ENCODE data around the gene OPA1.
"Not testable (repeated sequence)": the region's sequence is repeated elsewhere in the genome, so short reads cannot be mapped to it uniquely, and the experiment has no call there.

OPA1 gene

DNA sequence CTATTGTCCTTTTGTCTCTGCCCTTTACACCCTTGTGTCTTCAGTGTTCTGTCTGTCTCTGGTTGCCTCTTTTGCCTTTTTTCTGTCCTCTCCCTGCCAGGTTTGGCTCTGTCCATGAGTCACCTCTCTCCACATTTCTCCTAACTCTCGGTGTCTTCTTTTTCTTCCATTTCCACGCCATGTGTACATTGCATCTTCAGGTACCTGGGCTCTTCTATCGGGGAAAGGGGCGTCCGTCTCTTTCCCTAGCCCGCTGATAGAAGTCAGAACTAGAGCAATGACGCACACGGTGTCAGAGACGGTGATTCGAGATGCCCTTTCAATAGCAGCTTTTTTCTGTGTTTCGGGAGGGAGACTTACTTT, 641 bp downstream of the OPA1 start:
- peak; percentile 46 for DNase-seq

DNA sequence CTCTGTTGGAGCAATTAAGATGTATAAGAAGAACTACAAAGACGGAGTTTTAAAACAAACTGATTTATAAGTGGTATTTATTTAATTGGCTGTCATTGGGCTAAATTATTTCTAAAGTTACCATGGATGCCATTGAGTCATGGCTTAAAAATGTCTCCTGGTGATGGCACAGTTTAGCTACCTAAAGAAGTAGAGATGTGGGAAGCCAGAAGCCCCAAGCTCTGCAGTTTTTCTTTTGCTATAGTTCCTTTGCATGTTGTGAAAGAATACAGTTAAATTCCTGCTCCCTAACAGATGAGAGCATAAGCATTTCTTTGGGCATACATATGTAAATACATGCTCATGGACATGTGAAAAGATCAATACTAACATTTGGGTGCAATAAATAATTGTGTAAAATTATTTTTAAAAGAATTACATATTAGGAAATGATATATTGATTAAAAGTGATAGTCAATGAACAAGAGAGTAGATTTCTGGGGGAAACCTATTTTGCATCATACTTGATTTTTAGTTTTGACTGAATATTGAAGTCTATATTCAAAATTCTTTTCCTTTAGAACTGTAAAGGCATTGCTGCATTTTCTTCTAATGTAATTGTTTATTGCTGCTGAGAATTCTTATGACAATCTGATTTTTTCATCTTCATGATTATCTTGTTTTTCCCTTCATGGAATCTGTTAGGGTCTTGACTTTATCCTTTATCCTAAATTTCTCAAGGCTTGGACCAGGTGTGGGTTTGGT, 2.1 kb downstream of the OPA1 start:
- DNase-seq, result no peak

DNA sequence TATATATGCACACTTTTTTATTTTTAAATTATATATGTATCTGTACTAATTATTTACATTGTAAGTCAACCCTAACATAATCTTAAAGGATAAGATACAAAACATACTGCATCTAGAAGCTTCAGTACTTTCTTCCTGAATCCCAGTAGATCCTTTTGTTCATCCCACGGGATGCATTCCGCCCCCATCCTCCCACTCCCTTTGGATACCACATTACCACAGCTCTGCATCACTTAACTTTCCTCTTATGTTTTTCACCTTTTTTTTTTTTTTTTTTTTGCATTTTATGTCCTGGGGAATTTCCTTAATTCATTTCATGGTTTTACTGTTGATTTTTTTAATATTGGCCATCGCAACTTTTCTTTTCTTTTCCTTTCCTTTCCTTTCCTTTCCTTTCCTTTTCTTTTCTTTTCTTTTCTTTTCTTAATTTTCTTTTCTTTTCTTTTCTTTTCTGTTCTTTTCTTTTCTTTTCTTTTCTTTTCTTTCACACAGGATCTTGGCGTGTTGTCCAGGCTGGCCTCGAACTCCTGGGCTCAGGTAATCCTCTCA, 3.0 kb downstream of the OPA1 start:
- no peak for DNase-seq

DNA sequence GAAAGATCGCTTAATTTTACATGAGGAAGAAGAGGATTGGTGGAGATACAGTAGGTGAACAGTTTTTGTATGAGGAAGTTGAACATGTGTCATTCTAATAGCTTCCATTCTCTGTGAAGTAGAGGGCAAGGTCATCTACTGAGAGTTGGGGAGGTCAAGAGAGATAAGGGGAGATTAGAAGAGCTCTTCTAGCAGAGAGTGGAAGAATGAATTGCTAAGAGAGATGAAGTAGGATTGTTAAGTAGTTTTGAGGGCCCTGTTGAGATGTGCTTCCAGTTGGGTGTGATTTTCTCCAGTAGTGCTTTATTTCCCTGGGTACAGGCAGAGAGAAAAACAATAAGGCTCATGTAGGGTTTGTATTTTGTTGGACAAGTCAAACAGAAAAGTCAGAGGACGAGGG, 5.2 kb downstream of the OPA1 start:
- no peak for DNase-seq

DNA sequence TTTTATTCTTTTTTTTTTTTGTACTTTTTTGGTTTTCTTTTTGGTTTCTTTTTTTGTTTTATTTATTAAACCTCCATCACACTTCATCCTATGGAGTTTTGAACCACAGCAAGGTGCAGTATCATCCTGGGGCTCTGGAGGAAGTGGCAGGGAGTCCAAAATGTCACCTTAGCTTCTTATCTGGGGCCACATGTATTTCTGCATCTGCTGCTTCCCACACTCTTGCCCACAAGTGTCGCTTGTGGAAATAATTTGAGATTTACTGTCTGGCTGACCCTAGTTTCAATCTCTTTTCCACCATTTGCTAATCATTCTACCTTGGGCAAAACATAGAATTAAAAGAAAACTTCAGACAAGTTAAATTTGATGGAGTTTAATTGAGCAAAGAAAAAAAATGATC, 6.4 kb downstream of the OPA1 start:
- no peak for DNase-seq

DNA sequence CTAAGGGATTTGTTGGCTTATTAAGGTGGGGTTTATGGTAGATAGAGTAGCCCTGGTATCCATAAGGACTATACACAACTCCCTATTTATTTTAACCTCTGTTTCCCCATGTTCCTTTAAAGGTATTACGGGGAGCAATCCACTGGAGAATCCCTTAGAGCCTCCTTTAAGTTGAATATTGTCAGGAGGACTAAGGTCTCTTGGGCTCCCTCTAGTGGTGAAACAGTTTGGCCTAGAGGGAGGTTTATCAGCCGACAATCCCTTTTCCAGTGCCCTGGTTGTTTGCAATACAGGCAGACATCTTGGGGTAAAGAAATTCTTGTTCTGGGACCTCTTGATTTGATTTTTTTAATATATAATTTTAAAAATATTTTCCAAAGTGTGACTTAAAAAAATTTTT, 12.9 kb downstream of the OPA1 start:
- DNase-seq, result peak; percentile 53

DNA sequence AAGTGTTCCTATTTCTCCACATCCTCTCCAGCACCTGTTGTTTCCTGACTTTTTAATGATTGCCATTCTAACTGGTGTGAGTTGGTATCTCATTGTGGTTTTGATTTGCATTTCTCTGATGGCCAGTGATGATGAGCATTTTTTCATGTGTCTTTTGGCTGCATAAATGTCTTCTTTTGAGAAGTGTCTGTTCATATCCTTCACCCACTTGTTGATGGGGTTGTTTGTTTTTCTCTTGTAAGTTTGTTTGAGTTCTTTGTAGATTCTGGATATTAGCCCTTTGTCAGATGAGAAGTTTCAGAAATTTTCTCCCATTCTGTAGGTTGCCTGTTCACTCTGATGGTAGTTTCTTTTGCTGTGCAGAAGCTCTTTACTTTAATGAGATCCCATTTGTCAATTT, 13.9 kb downstream of the OPA1 start:
- DNase-seq, result not testable (repeated sequence)

DNA sequence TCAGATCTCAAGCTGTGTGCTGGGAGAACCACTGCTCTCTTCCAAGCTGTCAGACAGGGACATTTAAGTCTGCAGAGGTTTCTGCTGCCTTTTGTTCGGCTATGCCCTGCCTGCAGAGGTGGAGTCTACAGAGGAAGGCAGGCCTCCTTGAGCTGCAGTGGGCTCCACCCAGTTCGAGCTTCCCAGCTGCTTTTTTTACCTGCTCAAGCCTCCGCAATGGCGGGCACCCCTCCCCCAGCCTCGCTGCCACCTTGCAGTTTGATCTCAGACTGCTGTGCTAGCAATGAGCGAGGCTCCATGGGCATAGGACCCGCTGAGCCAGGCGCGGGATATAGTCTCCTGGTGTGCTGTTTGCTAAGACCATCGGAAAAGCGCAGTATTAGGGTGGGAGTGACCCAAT, 17.5 kb downstream of the OPA1 start:
- not testable (repeated sequence) for DNase-seq

DNA sequence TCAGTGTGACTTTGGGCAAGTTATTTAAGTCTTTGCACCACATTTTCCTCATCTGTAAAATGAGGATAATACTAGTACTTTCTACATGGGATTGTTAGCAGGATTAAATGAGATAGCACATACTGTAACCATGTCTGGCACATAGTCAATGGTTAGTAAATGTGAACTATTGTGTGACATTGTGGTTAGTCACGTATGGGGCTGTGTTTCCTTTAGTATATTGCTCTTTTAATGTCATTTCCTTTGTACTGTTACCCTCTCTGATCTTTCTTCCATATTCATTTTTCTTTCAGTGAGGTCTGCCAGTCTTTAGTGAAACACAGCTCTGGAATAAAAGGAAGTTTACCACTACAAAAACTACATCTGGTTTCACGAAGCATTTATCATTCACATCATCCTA, 21.4 kb downstream of the OPA1 start:
- DNase-seq, result no peak

DNA sequence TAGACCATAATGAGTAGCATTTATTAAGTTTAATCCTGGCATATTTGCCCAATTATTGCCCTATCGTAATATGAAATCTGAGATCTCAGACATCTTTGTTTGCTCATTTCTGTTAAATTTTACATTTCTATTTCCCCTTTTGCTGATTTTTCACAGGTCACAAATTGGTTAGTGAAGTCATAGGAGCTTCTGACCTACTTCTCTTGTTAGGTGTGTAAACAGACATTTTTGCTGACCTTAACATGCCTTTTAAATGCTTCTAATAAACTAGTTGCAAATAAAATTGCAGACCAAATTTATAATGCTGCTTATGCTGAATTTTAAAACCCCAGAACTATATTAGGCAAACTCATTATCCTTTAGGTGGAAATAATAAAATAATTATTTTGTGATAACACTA, 24.6 kb downstream of the OPA1 start:
- no peak for DNase-seq

DNA sequence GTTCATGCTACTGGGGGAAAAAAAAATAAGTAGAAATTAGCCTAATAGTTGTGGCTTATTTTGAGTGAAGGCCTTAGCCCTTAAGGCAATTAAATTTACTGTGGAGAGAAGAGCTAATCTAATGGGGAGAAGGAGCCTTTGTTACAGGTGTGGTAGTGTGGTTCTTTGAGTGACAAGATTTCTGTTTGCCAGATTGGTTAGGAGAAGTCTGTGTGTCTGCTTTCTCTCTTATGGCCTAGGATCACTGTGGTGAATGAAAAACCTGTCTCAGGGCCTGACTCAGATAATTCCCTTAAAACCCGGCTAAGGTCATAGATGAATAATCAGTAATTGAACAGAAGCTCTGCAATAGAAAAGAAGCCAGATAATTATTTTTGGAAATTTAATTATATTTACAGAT, 27.0 kb downstream of the OPA1 start:
- DNase-seq, result no peak

DNA sequence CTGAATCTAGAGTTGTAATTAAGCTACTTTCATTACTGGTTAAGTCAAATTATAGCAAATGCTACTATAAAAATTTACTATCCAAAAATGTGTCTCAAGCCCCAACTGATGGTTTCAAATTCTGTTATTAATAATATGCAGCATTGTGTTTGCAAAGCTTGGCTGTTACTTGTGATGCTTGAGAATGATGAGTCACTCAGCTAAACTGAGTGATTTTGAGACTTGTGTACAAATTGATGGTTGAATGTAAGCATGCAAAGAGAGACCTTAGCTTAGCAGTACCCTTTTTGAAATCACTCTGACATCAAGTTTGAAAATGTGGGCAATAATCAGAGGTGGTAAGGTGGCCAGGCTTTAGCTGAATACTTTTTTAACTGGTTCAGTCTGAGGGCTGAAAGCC, 27.6 kb downstream of the OPA1 start:
- no peak for DNase-seq

DNA sequence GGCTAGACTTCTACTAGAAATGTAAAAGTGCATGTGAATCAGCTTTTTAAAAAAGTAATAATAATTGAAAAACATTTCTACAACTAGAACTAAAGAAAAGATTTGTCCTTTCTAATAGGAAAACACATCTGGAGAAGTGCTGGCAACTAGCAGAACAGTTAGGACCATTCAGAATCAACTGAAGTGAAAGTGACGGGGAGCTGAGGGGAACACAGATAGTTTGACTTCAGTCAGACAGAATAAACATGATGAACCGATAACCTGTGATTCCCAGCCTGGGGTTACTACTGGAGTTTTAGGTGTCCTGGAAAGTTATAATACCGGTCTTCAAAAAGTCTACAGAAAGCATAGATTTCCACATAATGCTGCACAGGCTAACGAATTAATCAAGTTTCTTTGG, 28.1 kb downstream of the OPA1 start:
- DNase-seq, result no peak

DNA sequence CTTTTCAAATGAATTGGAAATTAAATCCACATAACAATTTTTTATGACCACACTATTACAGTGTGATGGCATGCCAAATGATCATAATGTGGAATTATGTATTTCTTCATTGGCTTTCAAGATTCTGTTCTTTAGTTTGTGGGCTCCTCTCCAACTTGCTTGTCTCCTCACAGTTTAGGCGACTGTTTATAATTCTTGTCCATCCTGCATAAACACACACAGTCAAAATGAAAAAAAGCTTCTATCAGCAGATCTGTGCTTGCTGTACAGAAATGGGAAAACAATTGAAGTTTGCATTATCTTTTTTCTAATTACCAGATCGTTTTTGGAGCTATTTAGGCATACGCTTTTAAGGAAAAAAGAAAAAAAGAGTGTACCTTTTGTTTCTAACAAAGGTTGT, 37.0 kb downstream of the OPA1 start:
- DNase-seq, result no peak

DNA sequence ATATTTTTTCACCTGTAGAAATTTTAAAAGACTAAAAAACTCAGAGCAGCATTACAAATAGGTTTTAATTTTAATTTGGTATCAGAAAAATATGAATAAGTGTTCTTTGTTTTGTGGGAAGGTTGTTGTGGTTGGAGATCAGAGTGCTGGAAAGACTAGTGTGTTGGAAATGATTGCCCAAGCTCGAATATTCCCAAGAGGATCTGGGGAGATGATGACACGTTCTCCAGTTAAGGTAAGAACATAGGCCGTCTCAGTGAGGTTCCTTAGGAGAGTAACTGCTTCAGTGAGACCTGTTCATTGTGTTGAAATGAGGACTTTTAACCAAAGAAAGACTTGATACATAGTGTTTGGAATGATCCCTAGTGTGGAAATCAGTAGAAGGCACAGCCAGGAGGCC, 44.8 kb downstream of the OPA1 start:
- DNase-seq, result no peak

DNA sequence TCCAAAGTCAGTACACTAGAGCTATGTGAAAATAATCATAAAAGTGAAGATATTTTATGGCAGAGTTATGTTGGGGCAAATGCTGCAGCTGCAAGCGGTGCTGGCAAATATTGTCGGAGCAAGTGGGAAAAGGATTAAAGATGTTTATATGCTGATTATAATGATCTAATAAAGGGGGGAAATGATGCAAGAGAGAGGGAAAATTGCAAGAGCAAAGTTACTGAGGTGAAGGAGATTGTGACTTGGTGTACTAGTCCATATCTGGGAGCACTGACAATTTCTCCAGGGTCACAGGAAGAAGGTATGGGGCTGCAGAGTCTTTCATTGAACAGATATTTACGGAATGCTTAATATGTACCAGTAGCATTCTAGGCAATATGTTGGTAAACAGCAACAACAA, 45.8 kb downstream of the OPA1 start:
- DNase-seq, result no peak

DNA sequence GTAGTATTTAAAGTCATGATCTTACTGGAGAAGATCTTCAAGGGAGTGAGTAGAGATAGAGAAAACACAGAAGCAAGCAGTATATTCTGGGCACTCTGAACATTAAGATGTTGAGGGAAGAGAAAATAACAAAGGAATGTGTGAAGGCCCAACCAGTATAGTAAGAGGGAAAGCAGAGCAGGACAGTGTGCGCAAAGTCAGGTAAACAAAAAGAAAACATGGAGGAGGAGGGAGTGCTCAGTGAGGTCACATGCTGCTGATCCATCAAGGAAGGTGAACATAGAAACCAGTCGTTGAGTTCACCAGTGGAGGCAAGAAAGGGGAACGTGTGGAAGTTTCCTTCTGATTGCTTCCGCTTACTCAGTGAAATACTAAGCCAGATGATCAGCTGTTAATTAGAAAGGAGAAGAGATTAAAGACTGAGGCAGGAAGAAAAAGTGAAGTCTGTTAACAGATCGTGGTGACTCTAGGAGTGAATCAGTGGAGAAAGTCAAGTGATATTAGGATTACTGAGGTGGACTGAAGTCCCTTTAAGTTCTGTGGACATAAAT, 47.2 kb downstream of the OPA1 start:
- no peak for DNase-seq

DNA sequence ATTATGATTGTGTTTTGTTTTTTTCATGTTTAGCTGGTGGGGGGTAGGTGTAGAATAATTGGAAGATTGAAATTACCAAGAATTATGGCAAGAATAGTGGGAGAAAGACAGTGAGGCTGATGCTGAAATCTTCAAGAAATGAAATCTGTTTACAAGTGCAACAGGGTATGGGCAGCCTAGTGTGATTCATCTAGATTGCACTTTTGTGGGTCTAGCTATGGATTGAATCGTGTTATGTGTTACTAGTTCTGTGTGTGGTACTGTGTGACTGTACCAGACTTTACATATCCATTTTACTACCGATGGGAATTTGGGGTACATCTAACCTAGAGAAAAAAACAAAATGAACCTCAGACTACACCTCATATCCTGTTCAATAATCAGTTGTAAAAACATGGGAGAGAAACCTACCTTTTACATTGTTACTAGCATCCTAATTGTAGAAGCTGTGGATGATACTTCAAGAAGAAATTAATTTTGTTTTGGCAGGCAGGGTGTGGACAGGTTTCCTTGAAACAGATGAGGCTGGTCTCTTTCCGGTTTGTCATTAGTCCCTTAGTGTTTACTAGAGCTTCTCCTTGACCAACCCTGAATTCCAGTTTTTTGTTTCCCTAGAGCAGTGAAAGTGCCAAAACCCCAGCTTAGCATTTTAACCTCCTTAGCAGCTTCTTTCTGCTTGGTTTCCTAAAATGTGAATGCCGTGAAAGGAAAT, 47.9 kb downstream of the OPA1 start:
- DNase-seq, result no peak

DNA sequence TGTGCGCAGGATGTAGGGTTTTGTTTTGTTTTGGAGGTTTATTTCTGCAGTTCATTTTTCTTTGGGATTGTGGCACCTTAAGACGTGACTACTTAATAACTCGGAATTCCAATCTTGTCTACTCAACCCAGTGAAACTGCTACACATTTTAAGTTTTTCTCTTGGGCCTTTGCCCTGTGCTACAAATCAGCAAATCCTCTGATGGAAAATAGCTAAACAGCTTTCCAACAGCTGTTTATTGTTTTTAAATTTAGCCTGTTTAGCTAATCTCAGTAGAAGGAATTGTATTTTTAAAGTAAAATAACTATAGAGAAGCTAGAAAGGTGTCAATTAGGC, 48.4 kb downstream of the OPA1 start:
- no peak for DNase-seq

DNA sequence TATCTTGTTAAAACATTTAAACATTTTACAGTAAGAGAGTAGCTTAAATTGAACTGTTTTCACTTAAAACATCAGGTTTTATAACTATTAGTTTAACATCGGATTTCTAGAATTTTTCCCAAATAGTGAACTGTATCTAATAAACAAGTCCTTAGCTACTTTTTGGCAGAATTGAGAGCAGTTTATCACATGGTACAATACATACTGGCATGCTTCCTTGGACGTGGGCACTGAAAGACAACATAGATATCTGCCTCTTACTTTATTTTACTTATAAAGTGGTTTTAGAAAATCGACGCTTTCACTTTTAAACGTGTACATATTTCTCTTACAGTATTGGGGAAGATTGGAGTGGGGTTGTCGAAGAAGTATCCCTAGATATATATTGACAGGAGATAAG, 52.8 kb downstream of the OPA1 start:
- no peak for DNase-seq

DNA sequence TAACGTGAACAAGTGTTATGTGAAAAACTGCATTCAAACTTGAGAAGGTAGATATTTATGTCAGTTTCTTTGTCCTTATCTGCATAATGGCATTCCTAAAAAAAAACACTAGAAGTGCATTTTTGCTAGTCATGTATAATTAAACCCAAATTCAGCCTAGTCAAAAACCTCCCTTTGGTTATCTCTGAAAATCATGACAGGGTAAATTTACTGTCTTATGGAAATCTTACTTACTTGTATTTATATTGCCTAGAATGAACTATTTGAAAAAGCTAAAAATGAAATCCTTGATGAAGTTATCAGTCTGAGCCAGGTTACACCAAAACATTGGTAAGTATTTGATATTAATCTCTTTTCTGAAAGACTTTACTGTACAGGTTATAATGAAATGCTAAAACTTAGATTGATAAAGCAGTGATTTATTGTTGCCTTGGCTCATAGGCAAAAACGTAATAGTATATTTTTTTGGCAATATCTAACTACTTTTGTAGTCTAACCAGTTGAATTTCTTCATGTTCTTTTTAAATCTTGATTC, 55.6 kb downstream of the OPA1 start:
- DNase-seq, result no peak

DNA sequence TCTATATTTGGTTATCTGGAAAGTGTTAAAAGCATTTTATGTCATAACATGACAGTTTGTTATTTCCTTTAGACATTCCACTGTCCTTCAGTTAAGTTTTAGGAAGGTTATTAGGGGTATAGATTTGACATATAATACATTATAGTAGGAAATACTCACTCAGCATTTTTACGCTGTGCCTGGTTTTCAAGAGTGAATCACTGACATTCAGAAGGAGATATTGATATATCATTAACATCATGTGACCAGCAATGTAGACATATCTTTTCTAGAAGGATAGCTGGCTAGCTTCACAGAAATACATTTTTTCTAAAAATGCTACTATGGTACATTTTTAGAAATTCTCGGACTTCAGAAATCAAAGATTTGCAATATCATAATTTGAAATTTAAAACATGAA, 57.6 kb downstream of the OPA1 start:
- DNase-seq, result no peak

DNA sequence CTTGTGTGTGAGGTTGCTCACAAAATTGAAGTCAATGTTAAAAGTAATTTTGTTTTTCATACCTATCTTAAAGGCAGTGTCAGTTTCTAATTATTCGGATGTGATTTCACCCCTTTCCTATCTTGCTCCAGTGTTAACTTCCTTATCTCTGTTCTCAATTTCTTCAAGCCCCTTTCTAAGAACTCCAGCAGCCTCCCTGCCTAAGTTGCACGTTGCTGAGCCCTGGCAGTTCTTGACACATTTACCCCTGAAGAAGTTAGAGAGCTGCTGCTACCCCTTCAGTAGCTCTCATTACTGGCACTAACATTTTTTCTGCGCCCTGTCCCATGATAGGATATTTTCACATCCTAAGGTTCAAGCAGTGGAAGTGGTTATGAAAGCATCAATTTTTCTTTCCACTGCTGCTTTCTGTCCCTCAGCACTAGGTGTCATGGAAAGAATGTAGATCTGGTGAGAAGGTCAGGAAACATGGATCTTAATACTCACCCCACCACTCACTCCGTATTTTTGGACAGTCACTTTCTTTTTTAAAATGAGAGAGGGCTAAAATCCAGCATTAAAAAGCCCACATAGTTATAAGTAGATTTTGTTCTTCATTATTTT, 62.9 kb downstream of the OPA1 start:
- DNase-seq, result no peak

DNA sequence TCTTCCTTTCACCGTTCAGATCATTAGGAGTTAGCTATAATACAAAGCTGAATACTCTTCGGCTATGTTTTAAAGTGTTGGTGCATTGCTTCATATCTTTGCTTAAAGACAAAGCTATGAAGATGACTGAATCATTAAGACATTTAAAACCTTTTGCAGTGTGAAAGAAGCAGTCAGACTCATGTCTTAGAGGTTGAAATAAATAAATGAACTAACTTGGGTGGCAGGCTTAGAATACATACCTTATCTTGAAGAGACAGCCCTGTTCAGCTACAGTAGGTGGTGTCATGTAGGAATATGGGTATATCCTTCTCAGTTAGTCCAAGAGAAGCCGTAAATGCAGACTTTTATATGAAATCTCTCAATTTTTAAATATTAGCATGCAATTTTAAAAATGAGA, 63.4 kb downstream of the OPA1 start:
- DNase-seq, result no peak

All from NCI-H2171 treated with DMSO at 0.1 percent for 48 hours (cell line).